ENCODE data around the gene ZXDC.

DNA sequence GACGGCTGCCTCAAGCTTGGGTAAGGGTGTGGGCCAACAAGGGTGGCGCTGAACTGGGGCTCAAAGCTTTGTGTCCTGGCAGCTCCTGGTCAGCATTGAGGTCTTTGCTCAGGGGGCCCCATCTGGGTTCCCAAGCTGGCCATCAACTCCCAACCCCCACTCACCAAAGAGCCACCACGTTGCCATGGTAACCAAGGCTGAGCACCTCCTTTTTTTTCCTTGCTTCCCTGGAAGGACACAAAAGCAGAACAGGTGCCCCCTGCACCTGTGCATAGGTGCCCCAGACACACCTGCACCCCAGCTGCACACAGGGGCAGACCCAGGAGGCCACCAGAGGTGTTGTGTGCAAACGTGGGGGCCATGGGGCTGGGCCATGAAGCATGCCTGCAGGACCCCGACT is 25.4 kb upstream of the ZXDC start:
- TF ChIP-seq MAFF (IDR thresholded peaks at IDR 0.05; ENCODE audit: low read length) = no peak
- TF ChIP-seq, protein P1, sequence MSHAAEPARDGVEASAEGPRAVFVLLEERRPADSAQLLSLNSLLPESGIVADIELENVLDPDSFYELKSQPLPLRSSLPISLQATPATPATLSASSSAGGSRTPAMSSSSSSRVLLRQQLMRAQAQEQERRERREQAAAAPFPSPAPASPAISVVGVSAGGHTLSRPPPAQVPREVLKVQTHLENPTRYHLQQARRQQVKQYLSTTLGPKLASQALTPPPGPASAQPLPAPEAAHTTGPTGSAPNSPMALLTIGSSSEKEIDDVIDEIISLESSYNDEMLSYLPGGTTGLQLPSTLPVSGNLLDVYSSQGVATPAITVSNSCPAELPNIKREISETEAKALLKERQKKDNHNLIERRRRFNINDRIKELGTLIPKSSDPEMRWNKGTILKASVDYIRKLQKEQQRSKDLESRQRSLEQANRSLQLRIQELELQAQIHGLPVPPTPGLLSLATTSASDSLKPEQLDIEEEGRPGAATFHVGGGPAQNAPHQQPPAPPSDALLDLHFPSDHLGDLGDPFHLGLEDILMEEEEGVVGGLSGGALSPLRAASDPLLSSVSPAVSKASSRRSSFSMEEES (CRISPR knock-in tag; IDR thresholded peaks at IDR 0.05) = no peak
- no peak for TF ChIP-seq CTCF (IDR thresholded peaks at IDR 0.05 in 2 of 3, conservative IDR thresholded peaks at IDR 0.05 in 1 of 3; ENCODE audit: insufficient read depth in 2 of 3, low read depth in 1 of 3, low read length in 3 of 3)
- no peak for TF ChIP-seq PTTG1 (tag; IDR thresholded peaks at IDR 0.05; ENCODE audit: low read depth)
- no peak for TF ChIP-seq ETV6 (IDR thresholded peaks at IDR 0.05; ENCODE audit: borderline replicate concordance in 1 of 2, low read depth in 2 of 2, low read length in 1 of 2)
- TF ChIP-seq ETV6 (CRISPR knock-in tag; IDR thresholded peaks at IDR 0.05; ENCODE audit: borderline replicate concordance) = no peak
- no peak for TF ChIP-seq BCL6 (CRISPR knock-in tag; IDR thresholded peaks at IDR 0.05)
- TF ChIP-seq CCAR2 (IDR thresholded peaks at IDR 0.05; ENCODE audit: low read depth, low read length) = no peak
- TF ChIP-seq POLR3A (IDR thresholded peaks at IDR 0.05; ENCODE audit: borderline replicate concordance, extremely low read depth, insufficient read depth, insufficient read length) = no peak
- TF ChIP-seq MTA2 (IDR thresholded peaks at IDR 0.05; ENCODE audit: low read depth) = no peak
